SK-N-SH (cell line): ENCODE data around the gene PTPRG. TPM values are rescaled to one million over a fixed set of nuclear protein-coding genes. Genes with fewer than 3 reads are reported as not detected.
A peak's percentile ranks its signal among the peaks of the same experiment; 100 is the strongest.

ENCODE experiments used
- CTCF ChIA-PET: fragments of 300-600, 350-600 bp; formaldehyde crosslinking; extraction: SDS; loops from one replicate; lab custom pipeline; 2021; lab: Yijun Ruan, JAX
- POLR2A ChIA-PET: fragments of 350-600 bp; sonication (Branson Sonifier 250); formaldehyde crosslinking; extraction: SDS; loops from one replicate; lab custom pipeline; 2020; ENCODE audit warnings: antibody characterized with exemption, inconsistent platforms; lab: Yijun Ruan, JAX
- DNase-seq: peaks from one replicate; pipeline ENCODE4 v3.0.0; 2012
- H2AFZ ChIP-seq: fragments of 200-600 bp; sonication (generic); 2 replicates; pipeline ENCODE4 v1.8.1; 2016; ENCODE audit warnings: antibody characterized with exemption, mild to moderate bottlenecking, low read depth
- H3F3A ChIP-seq: fragments of 200-600 bp; sonication (generic); replicated peaks from 2 replicates; pipeline ENCODE3; 2016; ENCODE audit warnings: antibody characterized with exemption, mild to moderate bottlenecking; ENCODE audit not compliant: insufficient read depth
- H3K27ac ChIP-seq, 2 experiments: fragments of 200-500 bp in 1 of 2; fragments of 200-600 bp in 1 of 2; sonication (Bioruptor generic) in 1 of 2; sonication (generic), shearing (Covaris generic) in 1 of 2; 2 replicates each; pipeline versions ENCODE4 v1.5.1 to v1.6.1; 2014 to 2016; ENCODE audit warnings: low read depth in 2 of 2, inconsistent platforms in 1 of 2, low read length in 1 of 2, mild to moderate bottlenecking in 1 of 2, mixed read lengths in 1 of 2
- H3K27me3 ChIP-seq: fragments of 200-600 bp; sonication (generic), shearing (Covaris generic); 2 replicates; pipeline ENCODE4 v1.6.1; 2016; ENCODE audit warnings: mixed run types; ENCODE audit not compliant: insufficient read depth
- H3K36me3 ChIP-seq, 2 experiments: fragments of 200-500 bp in 1 of 2; fragments of 200-600 bp in 1 of 2; sonication (Bioruptor generic) in 1 of 2; sonication (generic) in 1 of 2; replicated peaks in 1 of 2; 2 replicates each; pipeline versions ENCODE3 to v1.5.1; 2014 to 2016; ENCODE audit warnings: low read length in 1 of 2, mild to moderate bottlenecking in 1 of 2; ENCODE audit not compliant: insufficient read depth in 2 of 2, control insufficient read depth in 1 of 2
- H3K4me1 ChIP-seq, 2 experiments: fragments of 200-500 bp in 1 of 2; fragments of 200-600 bp in 1 of 2; sonication (Bioruptor generic) in 1 of 2; sonication (generic), shearing (Covaris generic) in 1 of 2; 2 replicates each; pipeline versions ENCODE4 v1.5.1 to v1.6.1; 2014 to 2016; ENCODE audit warnings: low read depth in 1 of 2, low read length in 1 of 2, mixed run types in 1 of 2; ENCODE audit not compliant: insufficient read depth in 2 of 2, control insufficient read depth in 1 of 2
- H3K4me2 ChIP-seq: fragments of 200-600 bp; sonication (generic), shearing (Covaris generic); 2 replicates; pipeline ENCODE4 v1.6.1; 2017; ENCODE audit warnings: mixed run types
- H3K4me3 ChIP-seq, 2 experiments: fragments of 200-500 bp in 1 of 2; fragments of 200-600 bp in 1 of 2; sonication (Bioruptor generic) in 1 of 2; sonication (generic), shearing (Covaris generic) in 1 of 2; 2 replicates each; pipeline versions ENCODE4 v1.5.1 to v1.8.1; 2014 to 2016; ENCODE audit warnings: low read depth in 2 of 2, inconsistent platforms in 1 of 2, low read length in 1 of 2, mild to moderate bottlenecking in 1 of 2, mixed read lengths in 1 of 2, moderate library complexity in 1 of 2
- H3K79me2 ChIP-seq: fragments of 200-600 bp; sonication (generic); 2 replicates; pipeline ENCODE4 v1.8.1; 2017; ENCODE audit warnings: mild to moderate bottlenecking; ENCODE audit not compliant: insufficient read depth
- H3K9ac ChIP-seq: fragments of 200-600 bp; sonication (generic); 2 replicates; pipeline ENCODE4 v1.6.1; 2017; ENCODE audit warnings: mixed run types
- H3K9me2 ChIP-seq: fragments of 200-600 bp; sonication (generic); 2 replicates; pipeline ENCODE4 v1.6.1; 2017; ENCODE audit warnings: mixed run types
- H3K9me3 ChIP-seq: fragments of 200-600 bp; sonication (generic); 2 replicates; pipeline ENCODE4 v1.6.1; 2017; ENCODE audit warnings: mixed run types, mild to moderate bottlenecking, moderate library complexity
- H4K20me1 ChIP-seq: fragments of 200-600 bp; sonication (generic); 2 replicates; pipeline ENCODE4 v1.6.1; 2017; ENCODE audit warnings: mild to moderate bottlenecking, mixed run types; ENCODE audit not compliant: insufficient read depth
- ELF1 ChIP-seq: IDR thresholded peaks from 2 replicates; pipeline ENCODE4 v1.4.0; 2012
- EP300 ChIP-seq, 2 experiments: IDR thresholded peaks; 2 replicates each; pipeline versions ENCODE4 v1.4.0 to v1.6.1; 2012; ENCODE audit warnings: borderline replicate concordance in 1 of 2, low read depth in 1 of 2, low read length in 1 of 2
- EZH2phosphoT487 ChIP-seq: fragments of 200-600 bp; sonication (generic); IDR thresholded peaks from 2 replicates; pipeline ENCODE4 v1.6.1; 2017; ENCODE audit warnings: low read depth, mixed run types, mild to moderate bottlenecking, antibody characterized with exemption, moderate library complexity, borderline replicate concordance
- GABPA ChIP-seq: IDR thresholded peaks from 2 replicates; pipeline ENCODE4 v1.4.0; 2012; ENCODE audit warnings: low read depth, mild to moderate bottlenecking
- GATA2 ChIP-seq: sonication (generic); formaldehyde crosslinking; IDR thresholded peaks from 2 replicates; pipeline ENCODE4 v1.5.0; 2020; ENCODE audit warnings: mild to moderate bottlenecking, missing genetic modification reagents
- JUND ChIP-seq: IDR thresholded peaks from 2 replicates; pipeline ENCODE4 v1.4.0; 2012
- RAD21 ChIP-seq: IDR thresholded peaks from 2 replicates; pipeline ENCODE4 v1.6.1; 2012; ENCODE audit warnings: mild to moderate bottlenecking, low read length
- RCOR1 ChIP-seq: fragments of 150-350 bp; IDR thresholded peaks from 2 replicates; pipeline ENCODE4 v1.6.1; 2017; ENCODE audit warnings: antibody characterized with exemption, low read length
- SIN3A ChIP-seq: IDR thresholded peaks from 2 replicates; pipeline ENCODE4 v1.6.1; 2012; ENCODE audit warnings: low read depth, mild to moderate bottlenecking, low read length, moderate library complexity, borderline replicate concordance
- SMC3 ChIP-seq: IDR thresholded peaks from 2 replicates; pipeline ENCODE4 v1.6.1; 2012; ENCODE audit warnings: low read depth, low read length, improper control_type of control experiment
- TAF1 ChIP-seq: IDR thresholded peaks from 2 replicates; pipeline ENCODE4 v1.6.1; 2012; ENCODE audit warnings: low read depth, mild to moderate bottlenecking, low read length, moderate library complexity, borderline replicate concordance
- TCF12 ChIP-seq: IDR thresholded peaks from 2 replicates; pipeline ENCODE4 v1.4.0; 2012
- YY1 ChIP-seq: IDR thresholded peaks from 2 replicates; pipeline ENCODE4 v1.4.0; 2012; ENCODE audit warnings: low read depth, mild to moderate bottlenecking
- WGBS: methylation state at CpG from one replicate; pipeline ENCODE4 v1.1.6; 2017; ENCODE audit warnings: low lambda C conversion rate; 5-methylcytosine and 5-hydroxymethylcytosine counted together
- polyA plus RNA-seq, 3 experiments: library from polyadenylated mRNA; depleted of rRNA; stranded (reverse); fragments of >200 nt; gene quantifications; 2 replicates each; pipeline ENCODE4 v1.2.3, GENCODE V29; 2012
- TF ChIP-seq, protein P1 (sequence below): fragments of 200-600 bp; sonication (generic); IDR thresholded peaks from 2 replicates; pipeline ENCODE4 v1.6.1; 2017; ENCODE audit warnings: antibody characterized with exemption, mild to moderate bottlenecking, moderate library complexity
- TF ChIP-seq, protein P2 (sequence below): fragments of 150-350 bp; IDR thresholded peaks from 2 replicates; pipeline ENCODE4 v1.6.1; 2017; ENCODE audit warnings: antibody characterized with exemption, low read length, low read depth, borderline replicate concordance

The PTPRG gene
- polyA plus RNA-seq, 1 of the 3 experiments (the other 2 are of a cell fraction): 14.1 TPM

DNA sequence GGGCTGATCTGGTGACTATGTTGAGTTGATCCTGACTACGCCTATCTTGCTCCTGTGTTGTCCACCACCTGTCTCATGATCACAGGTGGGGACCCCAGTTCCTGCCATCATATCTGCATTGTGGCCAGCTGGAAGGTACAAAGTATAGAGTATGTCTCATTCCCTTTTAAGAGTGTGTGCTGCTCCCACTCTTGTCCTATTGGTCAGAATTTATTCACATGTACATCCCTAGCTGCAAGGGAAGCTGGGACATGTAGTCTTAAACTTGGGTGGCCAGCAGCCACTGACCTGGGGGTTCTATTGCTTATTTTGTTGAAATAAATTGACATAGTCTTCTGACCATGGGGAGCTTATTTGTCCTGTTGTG is 373.1 kb downstream of the PTPRG start (continued):
- TF ChIP-seq TAF1: no peak
- TF ChIP-seq GATA2: no peak

DNA sequence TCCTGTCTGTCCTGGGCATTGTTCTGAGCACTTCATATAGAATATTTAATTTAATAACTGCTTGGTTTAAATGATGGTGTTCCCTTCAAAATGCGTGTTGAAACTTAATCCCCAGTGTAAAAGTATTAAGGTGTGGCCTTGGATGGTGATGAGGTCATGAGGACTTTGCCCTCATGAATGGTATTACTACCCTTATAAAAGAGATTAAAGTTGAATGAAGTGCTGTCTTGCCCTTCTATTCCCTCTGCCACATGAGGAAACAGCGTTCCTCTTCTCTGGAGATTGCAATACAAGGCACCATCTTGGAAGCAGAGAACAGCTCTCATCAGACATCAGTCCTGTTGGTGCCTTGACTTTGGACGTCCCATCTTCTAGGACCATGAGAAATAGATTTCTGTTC is 374.4 kb downstream of the PTPRG start:
- H3K9ac ChIP-seq: no peak overlapping the region
- POLR2A ChIA-PET: no interaction called here
- CTCF ChIA-PET: interaction anchor here (0.7 to 3.3 kb wide), 16 partner anchors 8 to 201 kb away, joined by 3 to 23 read pairs (median 5); no protein-coding TSS in a partner anchor

DNA sequence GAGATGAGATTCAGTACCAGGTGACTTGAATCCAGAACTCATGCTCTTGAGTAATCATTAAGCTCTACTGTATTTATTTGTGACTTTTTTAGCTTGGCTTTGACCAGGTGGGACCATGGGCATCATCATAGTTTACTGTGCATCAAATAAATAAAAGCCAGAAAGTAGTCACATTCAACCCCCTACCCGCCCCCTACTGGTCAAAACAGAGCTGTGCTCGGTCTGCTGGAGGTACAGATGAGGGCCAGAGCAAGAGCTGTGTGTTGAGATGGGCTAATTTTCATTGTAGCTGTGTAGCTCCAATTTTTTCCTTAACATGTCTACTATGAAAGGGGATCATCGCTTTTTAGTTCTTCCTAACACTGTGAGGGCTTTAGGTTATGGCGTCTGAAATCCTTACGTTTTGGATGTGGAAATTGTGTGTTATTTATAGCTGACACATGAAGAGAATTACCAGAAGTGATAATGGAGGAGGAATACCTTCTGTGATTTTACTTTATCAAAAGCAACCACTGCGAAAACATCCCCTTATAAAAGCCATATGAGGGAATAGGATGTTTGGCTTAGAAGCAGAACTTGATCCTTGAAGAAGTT is 375.1 kb downstream of the PTPRG start:
- H3K4me1 ChIP-seq: peaks cover 0 to 3% of the 10 kb centered on the region in 2 experiments; a peak in 1 of 4 replicates
- no peak overlapping the region for H2AFZ ChIP-seq
- TF ChIP-seq, protein P1, sequence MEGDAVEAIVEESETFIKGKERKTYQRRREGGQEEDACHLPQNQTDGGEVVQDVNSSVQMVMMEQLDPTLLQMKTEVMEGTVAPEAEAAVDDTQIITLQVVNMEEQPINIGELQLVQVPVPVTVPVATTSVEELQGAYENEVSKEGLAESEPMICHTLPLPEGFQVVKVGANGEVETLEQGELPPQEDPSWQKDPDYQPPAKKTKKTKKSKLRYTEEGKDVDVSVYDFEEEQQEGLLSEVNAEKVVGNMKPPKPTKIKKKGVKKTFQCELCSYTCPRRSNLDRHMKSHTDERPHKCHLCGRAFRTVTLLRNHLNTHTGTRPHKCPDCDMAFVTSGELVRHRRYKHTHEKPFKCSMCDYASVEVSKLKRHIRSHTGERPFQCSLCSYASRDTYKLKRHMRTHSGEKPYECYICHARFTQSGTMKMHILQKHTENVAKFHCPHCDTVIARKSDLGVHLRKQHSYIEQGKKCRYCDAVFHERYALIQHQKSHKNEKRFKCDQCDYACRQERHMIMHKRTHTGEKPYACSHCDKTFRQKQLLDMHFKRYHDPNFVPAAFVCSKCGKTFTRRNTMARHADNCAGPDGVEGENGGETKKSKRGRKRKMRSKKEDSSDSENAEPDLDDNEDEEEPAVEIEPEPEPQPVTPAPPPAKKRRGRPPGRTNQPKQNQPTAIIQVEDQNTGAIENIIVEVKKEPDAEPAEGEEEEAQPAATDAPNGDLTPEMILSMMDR: peak; percentile 63
- TF ChIP-seq ELF1: no peak
- TF ChIP-seq SMC3: peak; percentile 42; the same call in 1 of the 2 replicates
- peak; percentile 56 for TF ChIP-seq RAD21
- H3K36me3 ChIP-seq: peaks cover 0 to 3% of the 10 kb centered on the region in 2 experiments
- H3K79me2 ChIP-seq: 0 out of 2 replicates have a peak, but pooled peaks cover 6% of the 10 kb centered on the region
- ChIA-PET POLR2A (no interaction called here), CTCF (interaction anchor here (0.6 to 3.3 kb wide), 22 partner anchors 9 to 415 kb away, joined by 3 to 23 read pairs (median 4); no protein-coding TSS in a partner anchor)
- no peaks in the 10 kb centered on the region for H3K9me3 ChIP-seq
- no peaks in the 10 kb centered on the region for H3K9me2 ChIP-seq
- H3F3A ChIP-seq: peaks cover 8% of the 10 kb centered on the region
- H3K9ac ChIP-seq: no peak overlapping the region
- peak; percentile 35 for DNase-seq
- no peak overlapping the region for H3K4me2 ChIP-seq
- WGBS: 82% methylated on average over 6 of the region's 6 CpGs
- no peak overlapping the region for H3K27ac ChIP-seq
- no peaks in the 10 kb centered on the region for H3K27me3 ChIP-seq
- no peak overlapping the region for H3K4me3 ChIP-seq
- peaks cover 16% of the 10 kb centered on the region for H4K20me1 ChIP-seq

More for the DNA sequence above, 374.4 kb downstream of the PTPRG start:
- WGBS: 89% methylated on average over 3 of the region's 3 CpGs
- Histone ChIP-seq H3K79me2 (0 out of 2 replicates have a peak, but pooled peaks cover 6% of the 10 kb centered on the region), H3K36me3 (peaks cover 0 to 3% of the 10 kb centered on the region in 2 experiments), H3F3A (peaks cover 8% of the 10 kb centered on the region), H3K4me2 (no peak overlapping the region), H3K9me2 (no peaks in the 10 kb centered on the region), H3K4me3 (no peak overlapping the region), H4K20me1 (peaks cover 16% of the 10 kb centered on the region), H3K4me1 (peaks cover 0 to 3% of the 10 kb centered on the region in 2 experiments; a peak in 1 of 4 replicates)
- no peak for DNase-seq
- no peak for TF ChIP-seq SIN3A
- TF ChIP-seq GABPA: no peak
- no peak for TF ChIP-seq EZH2phosphoT487
- TF ChIP-seq RCOR1: no peak
- TF ChIP-seq, protein P2, sequence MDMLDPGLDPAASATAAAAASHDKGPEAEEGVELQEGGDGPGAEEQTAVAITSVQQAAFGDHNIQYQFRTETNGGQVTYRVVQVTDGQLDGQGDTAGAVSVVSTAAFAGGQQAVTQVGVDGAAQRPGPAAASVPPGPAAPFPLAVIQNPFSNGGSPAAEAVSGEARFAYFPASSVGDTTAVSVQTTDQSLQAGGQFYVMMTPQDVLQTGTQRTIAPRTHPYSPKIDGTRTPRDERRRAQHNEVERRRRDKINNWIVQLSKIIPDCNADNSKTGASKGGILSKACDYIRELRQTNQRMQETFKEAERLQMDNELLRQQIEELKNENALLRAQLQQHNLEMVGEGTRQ: no peak
- no peak for TF ChIP-seq TCF12
- no peak for TF ChIP-seq EP300 (IDR thresholded peaks at IDR 0.05; ENCODE audit: borderline replicate concordance in 1 of 2, low read depth in 1 of 2, low read length in 1 of 2)
- TF ChIP-seq JUND: no peak
- TF ChIP-seq YY1: no peak
- TF ChIP-seq, all 33 proteins: peak for 0
- H3K9me3 ChIP-seq: no peaks in the 10 kb centered on the region
- no peak overlapping the region for H3K27ac ChIP-seq
- no peak overlapping the region for H2AFZ ChIP-seq
- no peaks in the 10 kb centered on the region for H3K27me3 ChIP-seq
